CD4-positive, alpha-beta T cell treated with Interleukin-15 for 1 hour (primary cell): ENCODE results near the gene PGPEP1.
"Not testable (repeated sequence)": the region's sequence is repeated elsewhere in the genome, so short reads cannot be mapped to it uniquely, and the experiment has no call there.

Source experiments
- DNase-seq: peaks from one replicate; pipeline ENCODE4 v3.0.0-alpha.2; 2020

PGPEP1 gene

GRCh38 chr19:18373407-18373891 lies 33.1 kb downstream of the PGPEP1 start:
- no peak for DNase-seq

GRCh38 chr19:18373892-18374629 lies 33.7 kb downstream of the PGPEP1 start:
- DNase-seq: peak; percentile 89

- DNase-seq: no peak
Observed at GRCh38 chr19:18377026-18377425, 36.6 kb downstream of the PGPEP1 start.

- DNase-seq: peak; percentile 51
Observed at GRCh38 chr19:18379803-18380747, 39.7 kb downstream of the PGPEP1 start.

- no peak for DNase-seq
Observed at GRCh38 chr19:18380843-18381242, 40.4 kb downstream of the PGPEP1 start.

- DNase-seq: not testable (repeated sequence)
Observed at GRCh38 chr19:18383622-18384021, 43.2 kb downstream of the PGPEP1 start.

- DNase-seq: no peak
Observed at GRCh38 chr19:18384775-18385174, 44.4 kb downstream of the PGPEP1 start.

GRCh38 chr19:18385359-18385674 lies 44.9 kb downstream of the PGPEP1 start:
- no peak for DNase-seq

GRCh38 chr19:18385675-18386542 lies 45.5 kb downstream of the PGPEP1 start, which contains the start of gene GDF15:
Gene GDF15, plus strand, starts transcription at chr19:18386158. Its CDS starts 32 bp downstream, at chr19:18386190.
- DNase-seq: no peak

- no peak for DNase-seq
Observed at GRCh38 chr19:18386543-18387271, 46.3 kb downstream of the PGPEP1 start.

- DNase-seq: peak; percentile 86
Observed at GRCh38 chr19:18388100-18388959, 47.9 kb downstream of the PGPEP1 start.

GRCh38 chr19:18388960-18389725 lies 48.7 kb downstream of the PGPEP1 start:
- no peak for DNase-seq

- DNase-seq: no peak
Observed at GRCh38 chr19:18389726-18390064, 49.3 kb downstream of the PGPEP1 start.

- no peak for DNase-seq
Observed at GRCh38 chr19:18390065-18390907, 49.9 kb downstream of the PGPEP1 start.

GRCh38 chr19:18391509-18392075 lies 51.2 kb downstream of the PGPEP1 start:
- no peak for DNase-seq

GRCh38 chr19:18392417-18392816 lies 52.0 kb downstream of the PGPEP1 start:
- DNase-seq: peak; percentile 78

- no peak for DNase-seq
Observed at GRCh38 chr19:18392926-18393325, 52.5 kb downstream of the PGPEP1 start.

- peak; percentile 48 for DNase-seq
Observed at GRCh38 chr19:18393836-18394235, 53.4 kb downstream of the PGPEP1 start.
